Adipocyte (in vitro differentiated cells): ENCODE data around the gene RAB30.

Experiments
- DNase-seq: peaks from one replicate; pipeline ENCODE4 v3.0.0-alpha.2; 2015; ENCODE audit warnings: low read depth
- H3K27me3 ChIP-seq: replicated peaks from 2 replicates; pipeline ENCODE4 v1.7.0; 2013; ENCODE audit warnings: mild to moderate bottlenecking, low read length, moderate library complexity; ENCODE audit not compliant: control insufficient read depth, insufficient read depth
- H3K36me3 ChIP-seq: 2 replicates; pipeline ENCODE4 v1.7.0; 2013; ENCODE audit warnings: low read length, mild to moderate bottlenecking, moderate library complexity; ENCODE audit not compliant: control insufficient read depth, insufficient read depth, severe bottlenecking
- H3K4me1 ChIP-seq: 2 replicates; pipeline ENCODE4 v1.7.0; 2013; ENCODE audit warnings: mild to moderate bottlenecking, low read length, moderate library complexity; ENCODE audit not compliant: control insufficient read depth, insufficient read depth
- H3K4me3 ChIP-seq: 2 replicates; pipeline ENCODE4 v1.7.0; 2013; ENCODE audit warnings: mild to moderate bottlenecking, low read length, moderate library complexity
- H3K9ac ChIP-seq: 2 replicates; pipeline ENCODE4 v1.7.0; 2013; ENCODE audit warnings: mild to moderate bottlenecking, low read length, moderate library complexity
- H3K9me3 ChIP-seq: 2 replicates; pipeline ENCODE4 v1.7.0; 2013; ENCODE audit warnings: mild to moderate bottlenecking, low read length, moderate library complexity; ENCODE audit not compliant: control insufficient read depth

RAB30 gene

GRCh38 chr11:82994604-82995230 lies 77.0 kb downstream of the RAB30 start:
- Histone ChIP-seq H3K9me3 (no peaks in the 10 kb centered on the region), H3K27me3 (no peaks in the 10 kb centered on the region), H3K4me1 (peaks cover 23% of the 10 kb centered on the region), H3K9ac (no peak overlapping the region), H3K36me3 (peaks cover 11% of the 10 kb centered on the region), H3K4me3 (no peak overlapping the region)
- DNase-seq: peak; percentile 48

GRCh38 chr11:82992223-82992622 lies 79.5 kb downstream of the RAB30 start:
- peaks cover 14% of the 10 kb centered on the region for H3K36me3 ChIP-seq
- H3K4me1 ChIP-seq: peaks cover 23% of the 10 kb centered on the region
- no peaks in the 10 kb centered on the region for H3K27me3 ChIP-seq
- no peak overlapping the region for H3K9ac ChIP-seq
- no peak for DNase-seq
- H3K4me3 ChIP-seq: no peak overlapping the region
- H3K9me3 ChIP-seq: no peaks in the 10 kb centered on the region

GRCh38 chr11:82989628-82990404 lies 81.9 kb downstream of the RAB30 start:
- H3K27me3 ChIP-seq: no peaks in the 10 kb centered on the region
- no peak for DNase-seq
- H3K36me3 ChIP-seq: peaks cover 23% of the 10 kb centered on the region
- H3K9me3 ChIP-seq: no peaks in the 10 kb centered on the region
- H3K9ac ChIP-seq: no peak overlapping the region
- H3K4me1 ChIP-seq: peaks cover 7% of the 10 kb centered on the region
- H3K4me3 ChIP-seq: no peak overlapping the region

GRCh38 chr11:82988936-82989627 lies 82.6 kb downstream of the RAB30 start:
- H3K36me3 ChIP-seq: peaks cover 28% of the 10 kb centered on the region
- no peak for DNase-seq
- no peaks in the 10 kb centered on the region for H3K9me3 ChIP-seq
- no peaks in the 10 kb centered on the region for H3K27me3 ChIP-seq
- H3K4me1 ChIP-seq: no peaks in the 10 kb centered on the region
- H3K9ac ChIP-seq: no peak overlapping the region
- no peak overlapping the region for H3K4me3 ChIP-seq

GRCh38 chr11:82987997-82988396 lies 83.7 kb downstream of the RAB30 start:
- Histone ChIP-seq H3K27me3 (no peaks in the 10 kb centered on the region), H3K36me3 (peaks cover 28% of the 10 kb centered on the region), H3K4me1 (no peaks in the 10 kb centered on the region), H3K4me3 (no peak overlapping the region), H3K9me3 (no peaks in the 10 kb centered on the region), H3K9ac (no peak overlapping the region)
- no peak for DNase-seq

GRCh38 chr11:82986446-82986845 lies 85.3 kb downstream of the RAB30 start:
- Histone ChIP-seq H3K9me3 (no peaks in the 10 kb centered on the region), H3K9ac (no peak overlapping the region), H3K4me3 (no peak overlapping the region), H3K36me3 (peaks cover 31% of the 10 kb centered on the region), H3K27me3 (no peaks in the 10 kb centered on the region), H3K4me1 (no peaks in the 10 kb centered on the region)
- no peak for DNase-seq

GRCh38 chr11:82981852-82982251 lies 89.8 kb downstream of the RAB30 start:
- Histone ChIP-seq H3K36me3 (peaks cover 30% of the 10 kb centered on the region), H3K27me3 (no peaks in the 10 kb centered on the region), H3K9me3 (no peaks in the 10 kb centered on the region), H3K4me1 (peaks cover 22% of the 10 kb centered on the region), H3K9ac (no peak overlapping the region), H3K4me3 (no peak overlapping the region)
- DNase-seq: no peak

- H3K4me3 ChIP-seq: no peak overlapping the region
- peaks cover 22% of the 10 kb centered on the region for H3K4me1 ChIP-seq
- H3K9me3 ChIP-seq: no peaks in the 10 kb centered on the region
- no peak overlapping the region for H3K9ac ChIP-seq
- peaks cover 29% of the 10 kb centered on the region for H3K36me3 ChIP-seq
- no peak for DNase-seq
- no peaks in the 10 kb centered on the region for H3K27me3 ChIP-seq
Measured at GRCh38 chr11:82980947-82981346, 90.8 kb downstream of the RAB30 start.

GRCh38 chr11:82980292-82980691 lies 91.4 kb downstream of the RAB30 start:
- H3K9ac ChIP-seq: no peak overlapping the region
- no peak overlapping the region for H3K4me3 ChIP-seq
- H3K36me3 ChIP-seq: peaks cover 25% of the 10 kb centered on the region
- DNase-seq: peak; percentile 72
- H3K4me1 ChIP-seq: peaks cover 22% of the 10 kb centered on the region
- H3K27me3 ChIP-seq: no peaks in the 10 kb centered on the region
- no peaks in the 10 kb centered on the region for H3K9me3 ChIP-seq

- DNase-seq: no peak
- no peaks in the 10 kb centered on the region for H3K27me3 ChIP-seq
Measured at GRCh38 chr11:82979824-82980223, 91.9 kb downstream of the RAB30 start.

GRCh38 chr11:82978422-82979099 lies 93.1 kb downstream of the RAB30 start:
- Histone ChIP-seq H3K4me3 (no peak overlapping the region), H3K27me3 (no peaks in the 10 kb centered on the region), H3K36me3 (peaks cover 15% of the 10 kb centered on the region), H3K9me3 (no peaks in the 10 kb centered on the region), H3K4me1 (peaks cover 22% of the 10 kb centered on the region), H3K9ac (no peak overlapping the region)
- peak; percentile 37 for DNase-seq

More at GRCh38 chr11:82979824-82980223, 91.9 kb downstream of the RAB30 start:
- Histone ChIP-seq H3K9ac (no peak overlapping the region), H3K36me3 (peaks cover 24% of the 10 kb centered on the region), H3K4me3 (no peak overlapping the region), H3K9me3 (no peaks in the 10 kb centered on the region), H3K4me1 (peaks cover 22% of the 10 kb centered on the region)
